ENCODE results near the gene INO80. TPM values are rescaled to one million over a fixed set of nuclear protein-coding genes. Genes with fewer than 3 reads are reported as not detected.
"Not testable (repeated sequence)": the region's sequence is repeated elsewhere in the genome, so short reads cannot be mapped to it uniquely, and the experiment has no call there.

INO80 gene
- total and polyA plus RNA-seq, 2 donors (not counting 1 experiment from before 2014, with no cell fraction given): 16.3 to 55.7 TPM

DNA sequence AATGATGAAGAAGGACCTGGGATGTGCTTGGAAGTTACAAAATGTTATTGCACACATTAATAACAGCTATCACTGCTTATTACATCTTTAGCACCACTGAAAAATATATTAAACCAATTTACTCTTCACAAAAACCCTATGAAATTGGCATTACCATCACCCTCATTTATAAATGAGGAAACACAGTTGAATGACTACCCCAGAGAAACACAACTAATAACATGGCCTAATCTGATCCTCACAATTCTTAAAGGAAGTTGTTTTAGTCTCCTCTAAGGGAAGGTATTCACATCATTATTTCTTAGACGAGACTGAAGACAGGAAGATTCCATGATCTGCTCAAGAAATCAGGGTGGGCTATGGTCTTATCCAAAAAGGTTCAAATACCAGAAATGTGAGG, 35.9 kb downstream of the INO80 start:
- no peaks in the 10 kb centered on the region for H4K20me1 ChIP-seq (ENCODE audit: control insufficient read depth, insufficient read depth, low read length, poor library complexity, severe bottlenecking)
- no CpG with 5 or more reads among the region's 1 CpG for WGBS (ENCODE audit: insufficient coverage)
- Mint-ChIP-seq H3K27me3 (no peaks in the 10 kb centered on the region), H3K27ac (peak overlapping the region; percentile 93), H3K4me3 (peak overlapping the region; percentile 73), H3K9me3 (ENCODE audit: insufficient read depth) (no peaks in the 10 kb centered on the region), H3K4me1 (peaks cover 21% of the 10 kb centered on the region)
- intact Hi-C loops (cut with micrococcal nuclease): no loop called here
- H3K27me3 ChIP-seq (replicated peaks in 1 of 4; ENCODE audit: control extremely low read depth in 1 of 4, control insufficient read depth in 3 of 4, insufficient read depth in 4 of 4, low read length in 3 of 4): no peaks in the 10 kb centered on the region
- H3K79me2 ChIP-seq (ENCODE audit: control insufficient read depth, insufficient read depth, low read length): peaks cover 29% of the 10 kb centered on the region
- peaks cover 11 to 78% of the 10 kb centered on the region in 2 experiments for H3K36me3 ChIP-seq (replicated peaks in 1 of 2; ENCODE audit: control extremely low read depth in 1 of 2, control insufficient read depth in 1 of 2, extremely low read depth in 1 of 2, insufficient read depth in 2 of 2, low read length in 1 of 2)
- TF ChIP-seq CTCF (IDR thresholded peaks at IDR 0.05) (no peak), EZH2 (IDR thresholded peaks at IDR 0.05; ENCODE audit: borderline replicate concordance, insufficient read depth, low read depth, low read length, poor library complexity, severe bottlenecking) (no peak)
- no peaks in the 10 kb centered on the region for H3K9me3 ChIP-seq (ENCODE audit: control extremely low read depth in 1 of 3, control insufficient read depth in 2 of 3, insufficient read depth in 1 of 3, low read length in 2 of 3)
- DNase-seq (peak; percentile 14), ATAC-seq (ENCODE audit: low read depth) (peak; percentile 44)
- H3K4me2 ChIP-seq (replicated peaks; ENCODE audit: low read depth, low read length, poor library complexity, severe bottlenecking): peak overlapping the region; percentile 45
- ChIA-PET POLR2A (interaction anchor here (1.3 kb wide), 1 partner anchor 173 kb away, joined by 3 read pairs; no protein-coding TSS in a partner anchor), CTCF (interaction anchor here (1.0 to 1.8 kb wide), 4 partner anchors 138 to 222 kb away, joined by 4 to 7 read pairs (median 4); no protein-coding TSS in a partner anchor)
- peak overlapping the region; percentile 50 for H2AFZ ChIP-seq (ENCODE audit: insufficient read depth, low read depth, low read length, poor library complexity, severe bottlenecking)
- H3K27ac ChIP-seq (ENCODE audit: low read length in 2 of 2): peak overlapping the region; percentile 79 to 84
- H3K9ac ChIP-seq (ENCODE audit: low read length): peak overlapping the region; percentile 10
- H3K4me3 ChIP-seq (ENCODE audit: control extremely low read depth in 1 of 5, extremely low read depth in 1 of 5, insufficient read depth in 1 of 5, low read depth in 2 of 5, low read length in 4 of 5): no peak overlapping the region
- peaks cover 20 to 24% of the 10 kb centered on the region in 2 donors for H3K4me1 ChIP-seq (ENCODE audit: control insufficient read depth in 2 of 2, insufficient read depth in 2 of 2, low read length in 2 of 2)

GRCh38 chr15:41079717-41080116, 36.4 kb downstream of the INO80 start:
- H3K36me3 ChIP-seq (replicated peaks in 1 of 2; ENCODE audit: control extremely low read depth in 1 of 2, control insufficient read depth in 1 of 2, extremely low read depth in 1 of 2, insufficient read depth in 2 of 2, low read length in 1 of 2): peaks cover 10 to 78% of the 10 kb centered on the region in 2 experiments
- TF ChIP-seq CTCF (IDR thresholded peaks at IDR 0.05) (no peak), EZH2 (IDR thresholded peaks at IDR 0.05; ENCODE audit: borderline replicate concordance, insufficient read depth, low read depth, low read length, poor library complexity, severe bottlenecking) (no peak)
- peaks cover 20 to 24% of the 10 kb centered on the region in 2 donors for H3K4me1 ChIP-seq (ENCODE audit: control insufficient read depth in 2 of 2, insufficient read depth in 2 of 2, low read length in 2 of 2)
- ChIA-PET CTCF (interaction anchor here (0.6 to 1.8 kb wide), 5 partner anchors 138 to 849 kb away, joined by 3 to 7 read pairs (median 4); no protein-coding TSS in a partner anchor), POLR2A (interaction anchor here (0.5 to 1.3 kb wide), 2 partner anchors 173 to 603 kb away, joined by 3 to 9 read pairs; no protein-coding TSS in a partner anchor)
- H3K4me3 ChIP-seq (ENCODE audit: control extremely low read depth in 1 of 5, extremely low read depth in 1 of 5, insufficient read depth in 1 of 5, low read depth in 2 of 5, low read length in 4 of 5): no peak overlapping the region
- peak overlapping the region; percentile 10 for H3K9ac ChIP-seq (ENCODE audit: low read length)
- Mint-ChIP-seq H3K9me3 (ENCODE audit: insufficient read depth) (no peaks in the 10 kb centered on the region), H3K27me3 (no peaks in the 10 kb centered on the region), H3K4me3 (peak overlapping the region; percentile 73), H3K27ac (peak overlapping the region; percentile 93), H3K4me1 (peaks cover 21% of the 10 kb centered on the region)
- no peaks in the 10 kb centered on the region for H3K9me3 ChIP-seq (ENCODE audit: control extremely low read depth in 1 of 3, control insufficient read depth in 2 of 3, insufficient read depth in 1 of 3, low read length in 2 of 3)
- ATAC-seq (ENCODE audit: low read depth) (peak; percentile 83), DNase-seq (peak; percentile 60)
- H2AFZ ChIP-seq (ENCODE audit: insufficient read depth, low read depth, low read length, poor library complexity, severe bottlenecking): peak overlapping the region; percentile 50
- no peaks in the 10 kb centered on the region for H4K20me1 ChIP-seq (ENCODE audit: control insufficient read depth, insufficient read depth, low read length, poor library complexity, severe bottlenecking)
- intact Hi-C loops (cut with micrococcal nuclease): loop anchor here (5.0 kb wide), 1 partner anchor 38 kb away; the partner anchor contains the start of gene INO80
- no peaks in the 10 kb centered on the region for H3K27me3 ChIP-seq (replicated peaks in 1 of 4; ENCODE audit: control extremely low read depth in 1 of 4, control insufficient read depth in 3 of 4, insufficient read depth in 4 of 4, low read length in 3 of 4)
- H3K79me2 ChIP-seq (ENCODE audit: control insufficient read depth, insufficient read depth, low read length): peaks cover 29% of the 10 kb centered on the region
- H3K4me2 ChIP-seq (replicated peaks; ENCODE audit: low read depth, low read length, poor library complexity, severe bottlenecking): peak overlapping the region; percentile 45
- H3K27ac ChIP-seq (ENCODE audit: low read length in 2 of 2): peak overlapping the region; percentile 79 to 84
- 15% methylated on average over 8 of the region's 8 CpGs for WGBS (ENCODE audit: insufficient coverage)

DNA sequence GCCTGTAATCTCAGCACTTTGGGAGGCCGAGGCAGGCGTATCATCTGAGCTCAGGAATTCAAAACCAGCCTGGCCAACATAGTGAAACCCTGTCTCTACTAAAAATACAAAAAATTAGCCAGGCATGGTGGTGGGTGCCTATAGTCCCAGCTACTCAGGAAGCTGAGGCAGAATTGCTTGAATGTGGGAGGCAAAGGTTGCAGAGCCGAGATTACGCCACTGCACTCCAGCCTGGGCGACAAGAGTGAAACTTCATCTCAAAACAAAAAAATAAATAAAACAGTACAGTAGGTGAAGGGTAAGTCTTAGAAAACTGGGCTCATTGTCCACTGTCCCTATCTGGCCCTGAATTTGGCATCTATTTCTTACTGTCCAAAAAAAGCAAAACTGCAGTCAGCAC, 37.2 kb downstream of the INO80 start:
- CTCF ChIA-PET: interaction anchor here (0.6 to 1.8 kb wide), 5 partner anchors 137 to 221 kb away, joined by 4 to 7 read pairs (median 4); no protein-coding TSS in a partner anchor
- peaks cover 10 to 78% of the 10 kb centered on the region in 2 experiments for H3K36me3 ChIP-seq (replicated peaks in 1 of 2; ENCODE audit: control extremely low read depth in 1 of 2, control insufficient read depth in 1 of 2, extremely low read depth in 1 of 2, insufficient read depth in 2 of 2, low read length in 1 of 2)

More for the DNA sequence above, 37.2 kb downstream of the INO80 start:
- DNase-seq; H3K27me3 Mint-ChIP-seq; ATAC-seq (ENCODE audit: low read depth); H4K20me1 ChIP-seq (ENCODE audit: control insufficient read depth, insufficient read depth, low read length, poor library complexity, severe bottlenecking); H3K9me3 Mint-ChIP-seq (ENCODE audit: insufficient read depth); H3K9ac ChIP-seq (ENCODE audit: low read length); H3K9me3 ChIP-seq (ENCODE audit: control extremely low read depth in 1 of 3, control insufficient read depth in 2 of 3, insufficient read depth in 1 of 3, low read length in 2 of 3); H3K27me3 ChIP-seq (replicated peaks in 1 of 4; ENCODE audit: control extremely low read depth in 1 of 4, control insufficient read depth in 3 of 4, insufficient read depth in 4 of 4, low read length in 3 of 4): not testable (repeated sequence)
- H3K27ac ChIP-seq (ENCODE audit: low read length in 2 of 2): peak overlapping the region; percentile 79 to 84
- H2AFZ ChIP-seq (ENCODE audit: insufficient read depth, low read depth, low read length, poor library complexity, severe bottlenecking): peak overlapping the region; percentile 50
- Mint-ChIP-seq H3K4me1 (peaks cover 21% of the 10 kb centered on the region), H3K4me3 (peak overlapping the region; percentile 60), H3K27ac (peak overlapping the region; percentile 93)
- H3K79me2 ChIP-seq (ENCODE audit: control insufficient read depth, insufficient read depth, low read length): peaks cover 29% of the 10 kb centered on the region
- WGBS (ENCODE audit: insufficient coverage): no CpG with 5 or more reads among the region's 5 CpGs
- POLR2A ChIA-PET: interaction anchor here (0.7 kb wide), 1 partner anchor 176 kb away, joined by 3 read pairs; no protein-coding TSS in a partner anchor
- peak overlapping the region; percentile 45 for H3K4me2 ChIP-seq (replicated peaks; ENCODE audit: low read depth, low read length, poor library complexity, severe bottlenecking)
- H3K4me1 ChIP-seq (ENCODE audit: control insufficient read depth in 2 of 2, insufficient read depth in 2 of 2, low read length in 2 of 2): peaks cover 20 to 24% of the 10 kb centered on the region in 2 donors
- H3K4me3 ChIP-seq (ENCODE audit: control extremely low read depth in 1 of 5, extremely low read depth in 1 of 5, insufficient read depth in 1 of 5, low read depth in 2 of 5, low read length in 4 of 5): peak overlapping the region in 1 of 5 experiments; percentile 27
- intact Hi-C loops (cut with micrococcal nuclease): loop anchor here (5.0 kb wide), 1 partner anchor 38 kb away; the partner anchor contains the start of gene INO80

Data from B cell (primary cell).